ENCODE results near the gene CEMIP2. TPM values are rescaled to one million over a fixed set of nuclear protein-coding genes. Genes with fewer than 3 reads are reported as not detected.

The CEMIP2 gene
- total and polyA plus RNA-seq, 2 of the 13 experiments (the other 11 are each of a cell fraction or from before 2014, with no cell fraction given), result 94.3 to 128 TPM

DNA sequence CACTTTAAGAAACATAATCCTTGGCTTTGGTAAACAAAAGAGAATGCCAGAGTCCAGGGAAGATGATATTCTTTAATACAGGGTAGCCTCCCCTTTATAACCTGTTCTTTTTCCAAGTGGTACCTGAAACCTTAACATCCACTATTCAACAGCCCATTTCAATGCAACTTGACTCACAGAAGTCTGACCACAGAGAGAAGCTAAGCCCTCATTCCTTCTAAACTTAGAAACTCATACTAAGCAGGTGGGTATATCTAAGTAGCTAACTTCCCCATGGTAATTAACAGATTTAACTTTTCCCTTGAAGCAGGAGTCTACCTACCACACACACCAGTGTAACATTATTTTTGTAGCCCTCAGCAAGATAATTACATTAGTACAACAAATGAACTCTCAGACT, 91.9 kb downstream of the CEMIP2 start:
- intact Hi-C loops (cut with micrococcal nuclease; ENCODE audit: unreplicated experiment), result loop anchor here (10.0 kb wide), 1 partner anchor 238 kb away; the partner anchor contains the start of genes ABHD17B and C9orf85
- H3K9me3 ChIP-seq (ENCODE audit: low read length), result peaks cover 8% of the 10 kb centered on the region; the same call in 1 of the 2 replicates
- no peak overlapping the region for H3K4me3 ChIP-seq (replicated peaks in 1 of 3; ENCODE audit: insufficient read depth in 1 of 3, low read depth in 2 of 3, low read length in 3 of 3)
- H3K79me2 ChIP-seq (ENCODE audit: insufficient read depth, low read length), result no peaks in the 10 kb centered on the region
- BruUV-seq (replicated peaks), result no TSS peak
- FAIRE-seq (no peak), ATAC-seq (no peak), DNase-seq (ENCODE audit: low spot score) (no peak)
- H3K36me3 ChIP-seq (replicated peaks in 1 of 2; ENCODE audit: control insufficient read depth in 1 of 2, insufficient read depth in 2 of 2, low read length in 2 of 2), result no peaks in the 10 kb centered on the region
- H3K27ac ChIP-seq (ENCODE audit: extremely low read length, insufficient read depth, low read length), result peak overlapping the region; percentile 43
- H3K4me2 ChIP-seq (ENCODE audit: low read depth, low read length), result no peak overlapping the region
- H2AFZ ChIP-seq (ENCODE audit: low read length), result no peak overlapping the region
- ChIA-PET POLR2A (no interaction called here), CTCF (ENCODE audit: low intra/inter-chr PET ratio, low total read pairs) (no interaction called here)
- peaks cover 67% of the 10 kb centered on the region for H3K4me1 ChIP-seq (ENCODE audit: insufficient read depth, low read length)
- no peaks in the 10 kb centered on the region for H4K20me1 ChIP-seq (ENCODE audit: insufficient read depth, low read length)
- H3K27me3 ChIP-seq (ENCODE audit: control insufficient read depth in 1 of 2, insufficient read depth in 2 of 2, low read length in 2 of 2), result no peaks in the 10 kb centered on the region; a peak in 1 of 5 replicates
- in situ Hi-C loops (cut with HindIII; ENCODE audit: extremely low pct_ligation_motif_present, low pct_unique_long_range_greater_than_20kb), result no loop called here
- H3K9ac ChIP-seq (ENCODE audit: insufficient read depth, low read depth, low read length), result no peak overlapping the region
- no peak for TF ChIP-seq ZNF451 (CRISPR knock-in tag; IDR thresholded peaks at IDR 0.05)
- TF ChIP-seq SETDB1 (CRISPR knock-in tag; IDR thresholded peaks at IDR 0.05; ENCODE audit: borderline replicate concordance), result no peak
- TF ChIP-seq, protein P1, sequence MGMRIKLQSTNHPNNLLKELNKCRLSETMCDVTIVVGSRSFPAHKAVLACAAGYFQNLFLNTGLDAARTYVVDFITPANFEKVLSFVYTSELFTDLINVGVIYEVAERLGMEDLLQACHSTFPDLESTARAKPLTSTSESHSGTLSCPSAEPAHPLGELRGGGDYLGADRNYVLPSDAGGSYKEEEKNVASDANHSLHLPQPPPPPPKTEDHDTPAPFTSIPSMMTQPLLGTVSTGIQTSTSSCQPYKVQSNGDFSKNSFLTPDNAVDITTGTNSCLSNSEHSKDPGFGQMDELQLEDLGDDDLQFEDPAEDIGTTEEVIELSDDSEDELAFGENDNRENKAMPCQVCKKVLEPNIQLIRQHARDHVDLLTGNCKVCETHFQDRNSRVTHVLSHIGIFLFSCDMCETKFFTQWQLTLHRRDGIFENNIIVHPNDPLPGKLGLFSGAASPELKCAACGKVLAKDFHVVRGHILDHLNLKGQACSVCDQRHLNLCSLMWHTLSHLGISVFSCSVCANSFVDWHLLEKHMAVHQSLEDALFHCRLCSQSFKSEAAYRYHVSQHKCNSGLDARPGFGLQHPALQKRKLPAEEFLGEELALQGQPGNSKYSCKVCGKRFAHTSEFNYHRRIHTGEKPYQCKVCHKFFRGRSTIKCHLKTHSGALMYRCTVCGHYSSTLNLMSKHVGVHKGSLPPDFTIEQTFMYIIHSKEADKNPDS (CRISPR knock-in tag; IDR thresholded peaks at IDR 0.05), result no peak
- TF ChIP-seq, protein P2, sequence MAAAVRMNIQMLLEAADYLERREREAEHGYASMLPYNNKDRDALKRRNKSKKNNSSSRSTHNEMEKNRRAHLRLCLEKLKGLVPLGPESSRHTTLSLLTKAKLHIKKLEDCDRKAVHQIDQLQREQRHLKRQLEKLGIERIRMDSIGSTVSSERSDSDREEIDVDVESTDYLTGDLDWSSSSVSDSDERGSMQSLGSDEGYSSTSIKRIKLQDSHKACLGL (CRISPR knock-in tag; IDR thresholded peaks at IDR 0.05), result no peak
- no peak for TF ChIP-seq PRMT3 (CRISPR knock-in tag; IDR thresholded peaks at IDR 0.05; ENCODE audit: borderline replicate concordance, low read depth)
- TF ChIP-seq ZMAT3 (CRISPR knock-in tag; conservative IDR thresholded peaks at IDR 0.05), result no peak
- no peak for TF ChIP-seq ZNF670 (CRISPR knock-in tag; IDR thresholded peaks at IDR 0.05; ENCODE audit: borderline replicate concordance)
- TF ChIP-seq ZBTB8A (CRISPR knock-in tag; IDR thresholded peaks at IDR 0.05; ENCODE audit: borderline replicate concordance, low read depth), result no peak
- no peak for TF ChIP-seq NFIC (IDR thresholded peaks at IDR 0.05; ENCODE audit: low read length)
- TF ChIP-seq NR1H2 (CRISPR knock-in tag; IDR thresholded peaks at IDR 0.05; ENCODE audit: borderline replicate concordance, low read depth), result no peak
- TF ChIP-seq, protein P3, sequence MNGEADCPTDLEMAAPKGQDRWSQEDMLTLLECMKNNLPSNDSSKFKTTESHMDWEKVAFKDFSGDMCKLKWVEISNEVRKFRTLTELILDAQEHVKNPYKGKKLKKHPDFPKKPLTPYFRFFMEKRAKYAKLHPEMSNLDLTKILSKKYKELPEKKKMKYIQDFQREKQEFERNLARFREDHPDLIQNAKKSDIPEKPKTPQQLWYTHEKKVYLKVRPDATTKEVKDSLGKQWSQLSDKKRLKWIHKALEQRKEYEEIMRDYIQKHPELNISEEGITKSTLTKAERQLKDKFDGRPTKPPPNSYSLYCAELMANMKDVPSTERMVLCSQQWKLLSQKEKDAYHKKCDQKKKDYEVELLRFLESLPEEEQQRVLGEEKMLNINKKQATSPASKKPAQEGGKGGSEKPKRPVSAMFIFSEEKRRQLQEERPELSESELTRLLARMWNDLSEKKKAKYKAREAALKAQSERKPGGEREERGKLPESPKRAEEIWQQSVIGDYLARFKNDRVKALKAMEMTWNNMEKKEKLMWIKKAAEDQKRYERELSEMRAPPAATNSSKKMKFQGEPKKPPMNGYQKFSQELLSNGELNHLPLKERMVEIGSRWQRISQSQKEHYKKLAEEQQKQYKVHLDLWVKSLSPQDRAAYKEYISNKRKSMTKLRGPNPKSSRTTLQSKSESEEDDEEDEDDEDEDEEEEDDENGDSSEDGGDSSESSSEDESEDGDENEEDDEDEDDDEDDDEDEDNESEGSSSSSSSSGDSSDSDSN (CRISPR knock-in tag; IDR thresholded peaks at IDR 0.05), result no peak
- TF ChIP-seq, protein P4, sequence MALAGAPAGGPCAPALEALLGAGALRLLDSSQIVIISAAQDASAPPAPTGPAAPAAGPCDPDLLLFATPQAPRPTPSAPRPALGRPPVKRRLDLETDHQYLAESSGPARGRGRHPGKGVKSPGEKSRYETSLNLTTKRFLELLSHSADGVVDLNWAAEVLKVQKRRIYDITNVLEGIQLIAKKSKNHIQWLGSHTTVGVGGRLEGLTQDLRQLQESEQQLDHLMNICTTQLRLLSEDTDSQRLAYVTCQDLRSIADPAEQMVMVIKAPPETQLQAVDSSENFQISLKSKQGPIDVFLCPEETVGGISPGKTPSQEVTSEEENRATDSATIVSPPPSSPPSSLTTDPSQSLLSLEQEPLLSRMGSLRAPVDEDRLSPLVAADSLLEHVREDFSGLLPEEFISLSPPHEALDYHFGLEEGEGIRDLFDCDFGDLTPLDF (CRISPR knock-in tag; IDR thresholded peaks at IDR 0.05), result no peak
- TF ChIP-seq SRSF9 (IDR thresholded peaks at IDR 0.05; ENCODE audit: borderline replicate concordance, insufficient read depth, low read depth, low read length, poor library complexity, severe bottlenecking), result no peak
- TF ChIP-seq PCBP2 (optimal IDR thresholded peaks at IDR 0.05; ENCODE audit: low read depth, low read length, poor library complexity, severe bottlenecking), result no peak
- TF ChIP-seq AGO1 (IDR thresholded peaks at IDR 0.05; ENCODE audit: low read depth, low read length, poor library complexity, severe bottlenecking), result no peak
